Fibroblast of pulmonary artery (primary cell): Measurements from ENCODE around the gene PDCD7.
A peak's percentile ranks its signal among the peaks of the same experiment; 100 is the strongest.
"Not testable (repeated sequence)": the region's sequence is repeated elsewhere in the genome, so short reads cannot be mapped to it uniquely, and the experiment has no call there.

Experiments used
- DNase-seq: peaks from one replicate; pipeline ENCODE4 v3.0.0-alpha.2; 2010; ENCODE audit warnings: low read depth
- H3K4me3 ChIP-seq: replicated peaks from 2 replicates; pipeline ENCODE4 v1.5.1; 2011; ENCODE audit warnings: low read depth, mild to moderate bottlenecking, control low read depth, low read length, moderate library complexity
- CTCF ChIP-seq: IDR thresholded peaks from 2 replicates; pipeline ENCODE4 v1.5.1; 2011; ENCODE audit warnings: mild to moderate bottlenecking, control low read depth, low read length, inconsistent platforms; ENCODE audit errors: missing control alignments

Gene PDCD7

GRCh38 chr15:65077981-65078352, 55.6 kb downstream of the PDCD7 start:
- DNase-seq: peak; percentile 68
- no peak overlapping the region for H3K4me3 ChIP-seq
- TF ChIP-seq CTCF: peak; percentile 56

- no peak for TF ChIP-seq CTCF
- DNase-seq: no peak
- no peak overlapping the region for H3K4me3 ChIP-seq
Observed at GRCh38 chr15:65077291-65077980, 56.2 kb downstream of the PDCD7 start.

- no peak for DNase-seq
- no peak for TF ChIP-seq CTCF
- H3K4me3 ChIP-seq: no peak within 1 kb of the TSS
Observed at GRCh38 chr15:65076486-65077290, 56.9 kb downstream of the PDCD7 start, which contains the start of gene KBTBD13. Gene KBTBD13 (plus strand): TSS chr15:65076746. CDS start chr15:65076816, 70 bp downstream.

- not testable (repeated sequence) for H3K4me3 ChIP-seq, DNase-seq
Observed at GRCh38 chr15:65075607-65076395, 57.8 kb downstream of the PDCD7 start.

- not testable (repeated sequence) for H3K4me3 ChIP-seq, DNase-seq
Observed at GRCh38 chr15:65074946-65075345, 58.7 kb downstream of the PDCD7 start.

- DNase-seq: no peak
- TF ChIP-seq CTCF: no peak
- no peak overlapping the region for H3K4me3 ChIP-seq
Observed at GRCh38 chr15:65072617-65073016, 61.0 kb downstream of the PDCD7 start.

- no peak for TF ChIP-seq CTCF
- no peak overlapping the region for H3K4me3 ChIP-seq
- DNase-seq: peak; percentile 76
Observed at GRCh38 chr15:65072027-65072426, 61.6 kb downstream of the PDCD7 start.
